HG02981 (cell line): ENCODE data around the gene GATA5.

ENCODE experiments used
- ATAC-seq: cut with Tn5 transposase; IDR thresholded peaks from one replicate; pipeline ENCODE4 v1.9.1; 2021; ENCODE audit warnings: mild to moderate bottlenecking, moderate library complexity; ENCODE audit not compliant: unreplicated experiment

Gene GATA5

DNA sequence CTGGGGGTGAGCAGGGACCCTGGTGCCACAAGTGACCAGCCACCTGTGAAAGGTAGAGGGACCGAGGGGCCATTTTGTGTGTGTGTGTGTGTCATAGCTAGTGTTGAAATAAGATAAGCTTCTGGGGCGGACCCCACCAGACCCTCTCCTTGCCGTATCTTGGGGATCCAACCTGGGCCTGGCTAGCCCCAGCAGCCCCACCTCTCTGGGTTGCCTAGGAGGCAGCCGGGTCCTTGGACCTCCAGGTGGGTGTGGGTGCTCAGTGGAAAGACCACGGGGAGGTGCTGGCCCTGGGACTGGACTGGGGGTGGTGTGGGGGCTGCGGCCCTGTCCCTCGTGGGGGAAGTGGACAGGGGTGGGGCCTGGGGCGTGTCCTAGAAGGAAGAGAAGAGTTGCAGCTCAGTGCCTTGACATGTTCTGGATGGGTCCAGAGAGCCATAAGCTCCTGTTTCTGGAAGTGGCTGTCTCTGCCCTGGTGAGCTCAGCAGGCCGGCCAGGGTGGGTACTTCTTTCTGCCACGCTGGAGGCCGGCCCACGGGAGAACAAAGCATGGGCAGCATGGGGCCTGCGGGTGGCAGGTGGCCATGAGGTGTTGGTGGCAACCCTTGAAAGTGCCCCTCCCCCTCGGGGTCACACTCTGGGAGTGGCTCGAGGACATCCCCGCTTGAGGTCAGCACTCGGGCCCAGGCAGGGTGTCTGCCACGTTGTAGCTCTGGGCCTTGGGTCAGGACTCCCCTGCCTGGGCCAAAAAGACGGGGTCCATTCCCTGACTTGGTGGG is 56.9 kb downstream of the GATA5 start:
- no peak for ATAC-seq

DNA sequence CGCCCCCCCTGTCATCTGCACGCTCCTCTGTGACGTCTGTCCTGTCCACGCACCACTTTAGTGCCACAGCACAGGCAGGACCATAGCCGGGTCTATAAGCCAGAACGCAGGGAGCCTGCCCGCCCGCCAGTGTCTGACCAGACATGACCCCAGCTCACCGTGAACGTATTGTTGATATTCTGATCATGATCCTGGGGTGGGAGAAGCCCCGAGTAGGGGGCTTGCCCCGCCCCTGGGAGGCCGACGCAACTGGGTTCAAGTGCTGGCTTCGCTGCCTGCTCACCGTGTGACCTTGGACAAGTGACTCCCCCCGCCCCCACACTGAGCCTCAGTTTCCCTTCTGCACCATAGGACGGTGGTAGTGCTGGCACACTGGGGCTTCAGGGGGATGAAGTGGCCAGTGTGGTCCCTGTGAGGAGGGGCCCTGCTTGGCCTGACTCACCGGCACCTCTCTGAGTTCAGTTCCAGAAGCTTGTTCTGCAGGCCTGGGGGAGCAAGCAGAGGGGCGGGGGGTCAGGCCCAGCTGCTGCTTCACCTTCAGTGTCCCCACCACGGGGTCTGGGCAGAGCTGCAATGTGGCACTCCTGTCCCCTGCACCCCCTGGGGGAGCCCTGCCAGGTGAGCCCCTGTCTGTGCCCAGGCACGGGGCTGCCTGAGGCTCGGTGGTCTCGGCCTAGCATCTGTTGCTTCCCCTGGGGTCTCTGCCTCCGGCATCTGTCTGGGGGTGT is 57.6 kb downstream of the GATA5 start:
- no peak for ATAC-seq

DNA sequence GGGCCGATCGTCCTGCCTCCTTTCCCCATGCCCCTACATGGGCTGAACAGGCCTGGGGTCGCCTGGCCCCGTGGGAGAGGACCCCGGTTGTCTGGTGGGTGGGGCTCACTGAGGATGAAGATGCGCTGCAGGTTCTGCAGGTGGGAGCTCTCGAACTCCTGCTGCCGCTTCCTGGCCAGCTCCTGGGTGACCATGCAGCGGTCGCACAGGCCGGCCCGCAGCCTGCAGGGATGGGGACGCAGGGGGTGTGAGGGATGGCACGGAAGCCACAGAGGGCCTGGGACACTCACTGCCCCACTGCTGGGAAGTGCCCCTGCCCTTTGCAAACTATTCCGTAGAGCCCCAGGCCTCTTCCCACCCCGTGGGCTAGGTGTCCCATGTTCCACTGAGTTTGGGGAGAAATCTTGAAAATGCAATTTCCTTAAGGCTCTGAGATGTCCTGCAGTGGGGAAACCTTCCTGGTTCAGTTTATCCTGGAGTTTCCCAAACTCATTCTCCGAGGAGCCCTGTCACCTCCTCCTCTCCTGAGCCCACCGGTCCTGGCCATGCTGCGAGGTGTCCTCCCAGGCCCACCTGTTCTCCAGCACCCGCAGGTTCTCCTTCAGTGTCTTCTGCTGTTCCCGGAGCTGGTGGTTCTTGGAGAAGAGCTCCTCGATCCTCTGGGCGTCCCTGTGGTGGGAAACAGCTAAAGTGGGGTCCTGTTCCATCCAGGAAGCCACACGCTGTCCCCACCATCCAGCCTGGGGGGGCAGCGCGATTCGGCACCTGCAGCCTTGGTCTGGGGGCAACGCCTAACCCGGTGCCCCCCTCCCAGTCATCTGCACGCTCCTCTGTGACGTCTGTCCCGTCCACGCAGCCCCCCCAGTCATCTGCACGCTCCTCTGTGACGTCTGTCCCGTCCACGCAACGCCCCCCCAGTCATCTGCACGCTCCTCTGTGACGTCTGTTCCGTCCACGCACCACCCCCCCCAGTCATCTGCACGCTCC is 58.9 kb downstream of the GATA5 start:
- no peak for ATAC-seq

DNA sequence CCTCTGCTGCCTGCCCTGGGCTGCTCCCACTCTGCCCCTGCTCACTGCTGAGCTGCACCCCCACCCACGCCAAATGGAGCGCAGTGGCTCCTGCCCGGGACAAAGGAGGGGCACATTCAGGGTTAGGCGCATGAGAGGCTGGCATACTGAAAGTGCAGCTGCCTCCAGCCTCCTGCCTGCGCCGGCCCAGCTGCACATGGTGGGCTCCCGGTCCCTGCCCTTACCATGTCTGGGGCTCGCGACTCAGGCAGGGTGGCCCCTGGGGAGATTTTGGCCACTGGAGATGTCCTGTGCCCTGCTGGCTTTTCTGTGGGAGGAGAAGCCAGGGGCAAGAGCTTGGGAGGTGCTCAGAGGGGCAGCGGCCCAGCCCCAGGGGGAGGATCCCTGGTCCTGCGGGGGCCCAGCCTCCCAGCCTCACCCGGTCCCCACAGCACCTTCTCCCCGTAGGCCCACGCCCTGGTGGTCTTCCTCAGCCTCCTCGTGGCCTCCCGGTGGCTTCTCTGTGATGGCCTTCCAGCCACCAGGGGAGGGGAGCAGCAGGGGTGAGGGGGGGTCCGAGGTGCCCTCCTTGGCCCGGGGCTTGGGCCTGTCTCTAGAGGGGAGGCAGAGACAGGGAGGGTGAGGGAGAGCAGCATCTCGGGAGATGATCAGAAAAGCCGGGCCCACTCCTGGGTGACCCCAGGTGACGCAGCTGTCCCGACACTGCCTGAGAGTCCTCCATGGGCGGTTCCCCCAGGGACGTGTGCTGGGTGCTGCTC is 60.3 kb downstream of the GATA5 start:
- ATAC-seq = no peak

GRCh38 chr20:62413896-62414481 is 61.8 kb downstream of the GATA5 start:
- ATAC-seq = no peak
